HG03354 (cell line): Measurements from ENCODE around the gene SPRR1B.
"Not testable (repeated sequence)": the region's sequence is repeated elsewhere in the genome, so short reads cannot be mapped to it uniquely, and the experiment has no call there.

Experiments used
- ATAC-seq: cut with Tn5 transposase; IDR thresholded peaks from one replicate; pipeline ENCODE4 v1.9.1; 2021; ENCODE audit warnings: mild to moderate bottlenecking; ENCODE audit not compliant: unreplicated experiment, poor library complexity, severe bottlenecking

Gene SPRR1B

GRCh38 chr1:153030895-153031294 is at the start of gene SPRR1B:
SPRR1B (plus strand) TSS chr1:153031203; CDS start chr1:153032346, 1,143 bp downstream.
- ATAC-seq, result no peak

DNA sequence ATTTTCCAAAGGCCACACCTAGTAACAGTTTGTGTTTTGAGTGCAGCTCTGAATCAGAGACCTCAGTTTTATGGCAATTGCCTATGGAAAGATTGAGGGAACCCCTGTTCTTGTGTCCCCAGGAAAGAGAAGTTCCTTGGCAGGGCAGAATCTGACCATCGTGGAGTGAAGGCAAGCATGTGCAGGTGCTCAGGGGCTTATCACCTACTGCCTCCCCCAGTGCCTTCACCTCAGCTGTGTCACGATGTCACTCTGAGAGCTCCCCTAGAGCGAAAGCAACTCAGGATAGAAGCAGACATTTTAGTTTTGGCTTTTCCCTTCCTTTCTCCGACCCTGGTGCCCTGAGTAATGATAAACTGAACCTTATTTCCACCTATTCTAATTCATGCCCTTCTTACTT is 48.9 kb upstream of the SPRR1B start:
- no peak for ATAC-seq

- ATAC-seq, result no peak
These were observed 47.8 kb upstream of the SPRR1B start for GRCh38 chr1:152983234-152983633.

- no peak for ATAC-seq
These were observed 47.3 kb upstream of the SPRR1B start, which contains the start of gene SPRR1A for GRCh38 chr1:152983743-152984142. SPRR1A (plus strand) TSS chr1:152984081; CDS start chr1:152985231, 1,150 bp downstream.

DNA sequence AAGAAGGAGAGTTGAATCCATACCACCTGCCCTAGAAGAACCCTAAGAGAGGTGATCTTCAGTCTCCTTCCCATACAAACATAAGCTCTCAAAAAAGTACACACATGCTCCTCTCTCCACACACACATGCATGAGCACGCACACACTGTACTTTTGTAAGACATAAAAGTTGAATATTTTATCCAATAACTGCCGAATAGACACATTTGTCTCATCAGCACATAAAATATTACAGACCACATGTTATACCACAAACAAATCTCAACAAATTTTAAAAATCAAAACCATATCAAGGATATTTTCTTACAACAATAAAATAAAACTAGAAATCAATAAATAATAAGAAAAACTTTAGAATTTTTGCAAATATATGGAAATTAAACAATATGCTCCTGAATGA is 44.4 kb upstream of the SPRR1B start:
- no peak for ATAC-seq

GRCh38 chr1:152993186-152993585 is 37.8 kb upstream of the SPRR1B start:
- no peak for ATAC-seq

DNA sequence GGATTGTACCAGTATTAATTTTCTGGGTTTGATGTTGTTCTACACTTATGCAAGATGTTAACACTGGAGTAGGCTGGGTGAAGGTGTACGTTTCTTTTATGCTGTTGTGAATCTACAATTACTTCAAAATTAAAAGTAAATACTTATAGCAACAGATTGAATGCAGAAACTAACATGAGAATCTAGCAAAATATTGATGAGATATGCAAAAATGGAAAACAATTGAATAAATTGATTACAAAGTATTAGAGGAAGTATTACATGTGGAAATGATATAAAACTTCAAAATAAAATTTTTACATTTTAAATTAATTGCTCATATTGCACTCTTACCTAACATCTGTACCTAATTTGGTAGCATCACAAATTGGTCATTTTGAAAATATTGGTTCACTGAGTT is 35.2 kb upstream of the SPRR1B start:
- no peak for ATAC-seq

DNA sequence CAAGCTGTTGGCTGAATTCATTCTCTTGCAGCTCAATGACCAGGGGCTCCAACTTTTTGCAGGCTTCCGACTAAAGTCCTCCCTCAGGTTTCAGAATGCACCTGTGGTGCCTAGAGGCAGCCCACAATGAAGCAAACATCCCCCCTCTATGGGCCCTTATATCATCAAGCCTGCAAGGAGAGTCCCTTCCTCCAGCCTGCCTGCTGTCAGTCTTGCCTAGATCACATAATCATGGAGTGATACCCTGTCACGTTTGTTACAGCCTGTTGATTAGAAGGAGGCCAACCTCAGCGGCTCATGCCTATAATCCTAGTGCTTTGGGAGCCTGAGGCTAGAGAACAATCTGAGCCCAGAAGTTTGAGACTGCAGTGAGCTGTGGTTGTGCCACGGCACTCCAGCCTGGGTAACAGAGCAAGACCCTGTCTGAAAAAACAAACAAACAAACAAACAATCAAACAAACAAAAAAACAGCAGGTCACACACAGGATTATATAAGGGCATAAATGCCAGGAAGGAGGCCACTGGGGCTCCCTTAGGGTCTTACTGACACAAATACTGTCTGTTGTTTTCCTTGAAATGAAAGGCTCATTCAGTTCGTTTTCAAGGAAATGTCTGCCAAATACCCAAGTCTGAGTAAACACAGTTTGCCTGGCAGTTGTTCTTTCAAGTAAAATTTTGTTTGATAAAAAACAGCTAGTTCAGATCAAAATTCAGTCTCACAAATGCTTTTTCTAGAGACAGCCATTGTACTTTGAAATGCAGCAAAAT is 34.2 kb upstream of the SPRR1B start:
- no peak for ATAC-seq

DNA sequence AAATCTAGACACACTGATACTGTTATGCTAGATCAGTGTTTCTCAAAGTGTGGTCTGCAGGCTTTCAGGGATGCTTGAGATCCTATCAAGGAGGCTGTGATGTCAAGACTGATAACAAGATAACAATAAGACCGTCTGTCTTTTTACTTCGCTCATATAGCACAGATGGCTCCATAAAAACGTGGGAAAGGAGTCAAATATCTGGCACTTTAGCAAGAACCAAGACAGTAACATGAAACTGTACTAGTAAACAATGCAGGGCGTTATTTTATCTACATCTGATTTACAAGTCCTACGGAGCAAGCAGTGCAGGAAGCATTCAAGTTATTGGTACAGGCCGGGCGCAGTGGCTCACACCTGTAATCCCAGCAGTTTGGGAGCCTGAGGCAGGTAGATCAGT is 33.1 kb upstream of the SPRR1B start:
- no peak for ATAC-seq

DNA sequence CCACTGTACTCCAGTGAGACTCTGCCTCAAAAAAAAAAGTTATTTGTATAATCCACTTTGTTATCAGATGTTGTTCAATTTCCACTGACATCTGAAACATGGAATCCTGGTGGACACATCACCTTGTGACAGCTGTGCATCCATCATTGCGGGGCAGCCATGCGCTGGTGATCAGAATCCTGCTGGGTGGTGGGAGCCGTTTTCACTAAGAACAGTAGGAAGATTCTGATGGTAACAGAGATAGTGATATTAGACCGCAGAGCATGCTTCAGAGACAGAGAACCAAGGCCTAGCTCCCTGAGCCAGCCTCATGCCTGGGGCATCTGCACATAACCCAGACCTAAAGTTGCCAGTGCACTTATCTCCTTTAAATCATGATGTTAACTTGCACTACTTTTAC is 32.5 kb upstream of the SPRR1B start:
- ATAC-seq, result no peak

DNA sequence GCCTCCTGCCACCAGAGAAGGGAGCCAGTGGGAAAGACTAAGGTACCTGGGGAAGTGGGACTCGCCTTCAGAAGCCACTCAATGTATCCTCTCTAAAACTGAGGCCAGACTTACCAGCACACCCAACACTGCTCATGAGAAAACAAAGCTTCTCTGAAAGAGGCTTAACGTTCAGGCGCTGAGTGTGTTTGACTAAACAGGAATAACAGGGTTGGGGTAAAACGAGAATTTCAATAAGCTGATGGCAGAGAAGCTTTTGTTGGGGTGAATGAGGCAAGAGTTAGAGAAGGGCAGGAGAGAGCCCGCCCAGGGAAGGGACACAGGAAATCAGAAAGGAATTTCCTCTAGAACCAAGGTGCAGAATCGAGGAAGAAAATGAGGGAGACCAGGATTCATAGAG is 31.2 kb upstream of the SPRR1B start:
- no peak for ATAC-seq

DNA sequence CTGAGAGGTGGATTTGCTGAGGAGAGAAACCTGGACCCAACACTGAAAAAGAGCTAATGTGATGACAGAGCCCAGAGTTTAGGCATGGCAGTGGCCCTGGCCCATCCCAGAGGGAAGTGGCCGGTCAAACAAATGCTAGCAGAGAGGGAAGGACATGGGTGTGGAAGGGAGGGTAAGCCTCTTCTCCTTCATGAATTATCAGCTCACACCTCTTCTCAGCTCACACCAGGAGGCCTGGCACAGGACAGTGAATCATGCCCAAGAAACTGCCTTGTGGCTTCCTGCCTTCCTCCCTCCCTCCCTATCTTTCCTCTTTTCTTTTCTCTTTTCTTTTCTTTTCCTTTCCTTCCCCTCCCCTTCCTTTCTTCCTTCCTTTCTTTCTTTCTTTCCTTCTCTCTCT is 30.7 kb upstream of the SPRR1B start:
- ATAC-seq, result no peak

GRCh38 chr1:153001382-153001781 is 29.6 kb upstream of the SPRR1B start, which contains the start of gene SPRR3:
SPRR3 (plus strand) TSS chr1:153001749; CDS start chr1:153003021, 1,272 bp downstream.
- no peak for ATAC-seq

GRCh38 chr1:153011235-153011758 is 19.7 kb upstream of the SPRR1B start:
- ATAC-seq, result not testable (repeated sequence)

DNA sequence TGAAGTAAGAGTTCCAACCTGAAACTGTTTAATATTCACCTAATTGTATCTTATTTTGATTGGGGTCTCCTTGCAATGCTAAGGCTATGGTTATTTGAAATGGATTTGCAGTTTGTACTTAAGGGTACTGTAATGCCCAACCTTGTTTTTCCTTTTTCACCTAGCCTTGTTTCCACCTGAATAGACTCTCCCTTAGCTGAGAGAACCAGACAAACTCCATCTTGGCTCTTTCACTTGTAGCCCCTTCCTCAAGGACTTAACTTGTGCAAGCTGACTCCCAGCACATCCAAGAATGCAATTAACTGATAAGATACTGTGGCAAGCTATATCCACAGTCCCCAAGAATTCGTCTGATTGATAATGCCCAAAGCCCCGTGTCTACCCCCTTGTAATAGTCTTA is 9.2 kb upstream of the SPRR1B start:
- not testable (repeated sequence) for ATAC-seq

DNA sequence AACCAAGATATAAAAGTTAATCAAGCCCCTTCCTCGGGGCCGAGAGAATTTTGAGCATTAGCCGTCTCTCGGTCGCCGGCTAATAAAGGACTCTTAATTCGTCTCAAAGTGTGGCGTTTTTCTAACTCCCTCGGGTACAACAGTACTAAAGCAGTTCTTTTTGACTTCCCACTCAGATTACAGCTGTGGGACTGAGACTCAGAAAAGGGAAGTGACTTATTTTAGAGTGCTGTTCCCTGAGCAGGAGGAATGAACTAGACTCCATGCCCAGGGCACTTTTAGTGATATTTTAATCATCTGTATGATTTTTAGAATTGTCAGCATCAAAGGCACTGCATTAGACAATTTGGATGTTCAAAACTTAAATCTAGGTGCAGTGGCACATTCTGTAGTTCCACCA is 8.7 kb upstream of the SPRR1B start:
- ATAC-seq, result not testable (repeated sequence)

DNA sequence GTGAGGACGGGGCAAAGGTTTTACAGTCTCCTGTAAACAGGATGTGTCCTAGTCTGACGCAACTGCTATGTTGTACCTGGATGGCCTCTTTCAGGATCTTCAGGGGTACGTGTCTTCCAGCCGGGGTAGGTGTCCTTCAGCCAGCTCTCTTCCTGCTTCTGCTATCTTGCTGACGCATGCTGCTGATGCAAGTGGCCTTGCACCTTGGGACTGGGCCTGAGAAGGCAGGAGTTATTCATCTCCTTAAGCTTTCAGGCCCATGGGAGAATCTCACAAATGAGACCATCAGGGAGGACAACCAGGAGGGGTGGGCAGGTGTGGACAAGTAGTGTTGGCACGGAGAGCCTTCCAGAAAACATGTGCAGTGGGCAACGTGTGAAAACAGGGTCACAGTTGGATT is 7.9 kb upstream of the SPRR1B start:
- ATAC-seq, result no peak

DNA sequence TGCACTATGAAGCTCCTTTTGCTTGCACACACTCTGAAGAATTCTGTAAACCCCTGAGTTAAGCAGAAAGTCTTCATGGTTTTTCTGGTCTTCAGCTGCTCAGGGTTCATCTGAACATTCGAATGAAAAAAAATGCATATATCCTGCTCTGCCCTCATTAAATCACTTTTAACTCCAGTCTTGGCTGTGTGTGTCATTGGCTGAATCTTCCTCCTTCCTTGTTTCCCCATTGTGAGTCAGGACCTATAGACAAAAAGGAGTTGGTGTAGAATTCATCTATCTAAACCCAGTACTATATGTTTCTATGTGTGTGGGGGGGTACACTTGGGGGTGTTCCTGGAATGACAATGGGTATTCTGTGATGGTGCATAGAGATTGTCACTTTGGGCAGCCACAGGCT is 6.6 kb upstream of the SPRR1B start:
- ATAC-seq, result no peak

- ATAC-seq, result no peak
These were observed 5.2 kb upstream of the SPRR1B start for GRCh38 chr1:153025797-153026196.

DNA sequence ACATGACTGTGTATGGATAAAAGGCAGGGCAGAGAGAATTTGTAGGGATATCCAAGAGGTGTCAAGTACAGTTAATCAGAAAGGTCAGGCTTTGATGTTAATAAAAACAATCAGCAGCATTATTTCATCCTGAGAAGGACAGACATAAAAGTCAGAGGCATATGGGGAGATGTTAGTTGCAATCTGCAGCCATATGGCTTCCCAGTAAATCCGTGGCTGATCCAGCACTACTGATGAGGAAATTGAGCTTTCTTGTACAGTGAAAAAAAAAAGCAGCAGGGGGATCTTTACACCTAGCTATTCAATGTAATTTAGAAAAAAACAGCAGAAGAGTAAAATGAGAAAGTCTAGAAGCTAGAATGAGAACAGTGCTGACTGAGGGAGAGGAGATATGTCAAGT is 2.2 kb upstream of the SPRR1B start:
- ATAC-seq, result no peak

- ATAC-seq, result no peak
These were observed 1.1 kb downstream of the SPRR1B start for GRCh38 chr1:153032073-153032472.
